NCI-H460 (cell line): ENCODE measurements around the gene UFD1. TPM values are rescaled to one million over a fixed set of nuclear protein-coding genes. Genes with fewer than 3 reads are reported as not detected.

Experiments
- DNase-seq: peaks from one replicate; pipeline ENCODE4 v3.0.0-alpha.2; 2016; ENCODE audit warnings: low read depth; ENCODE audit errors: extremely low read depth
- total RNA-seq: library from RNA; depleted of rRNA; stranded (reverse); fragments of >200 nt; shearing (Covaris generic); gene quantifications from 2 replicates; pipeline ENCODE4 v1.2.3, GENCODE V29; 2014

UFD1 gene
- total RNA-seq, 1 experiment from 2014 or later = 49.7 TPM

- DNase-seq = no peak
Observed at GRCh38 chr22:19516378-19517170, 37.6 kb upstream of the UFD1 start.

DNA sequence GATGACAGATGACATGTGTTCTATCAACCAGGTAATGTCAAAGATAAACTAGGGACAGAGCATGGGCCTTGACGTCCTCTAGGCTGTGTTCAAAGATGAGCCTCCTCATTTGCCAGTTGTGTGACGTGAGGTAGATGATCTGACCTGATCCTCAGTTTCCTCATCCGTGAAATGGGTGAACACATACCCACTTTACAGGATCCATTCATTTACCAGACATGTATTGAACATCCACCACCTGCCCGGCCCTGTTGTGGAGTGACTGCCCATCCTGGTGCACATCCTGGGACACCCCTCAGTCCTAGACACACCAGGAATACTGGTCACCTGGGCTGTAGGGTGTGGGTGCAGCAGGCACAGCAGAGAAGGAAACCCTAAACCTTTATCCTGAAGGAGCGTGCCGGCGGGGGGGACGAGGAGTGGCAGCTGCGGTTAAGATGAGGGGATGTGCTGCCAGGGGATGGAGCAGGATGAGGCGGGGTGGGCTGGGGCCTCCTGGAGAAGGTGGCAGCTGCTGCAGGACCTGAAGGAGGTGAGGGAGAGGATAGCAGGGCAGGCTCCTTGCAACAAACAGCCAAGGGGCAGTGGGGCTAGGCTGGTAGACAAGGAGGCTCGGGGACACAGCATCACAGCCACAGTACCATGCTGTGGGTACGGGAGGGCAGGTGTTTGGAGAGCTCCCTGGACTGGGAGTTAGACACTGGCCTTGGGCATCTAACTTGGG is 36.8 kb upstream of the UFD1 start:
- DNase-seq = no peak

GRCh38 chr22:19514831-19515565 is 36.0 kb upstream of the UFD1 start:
- DNase-seq = no peak

DNA sequence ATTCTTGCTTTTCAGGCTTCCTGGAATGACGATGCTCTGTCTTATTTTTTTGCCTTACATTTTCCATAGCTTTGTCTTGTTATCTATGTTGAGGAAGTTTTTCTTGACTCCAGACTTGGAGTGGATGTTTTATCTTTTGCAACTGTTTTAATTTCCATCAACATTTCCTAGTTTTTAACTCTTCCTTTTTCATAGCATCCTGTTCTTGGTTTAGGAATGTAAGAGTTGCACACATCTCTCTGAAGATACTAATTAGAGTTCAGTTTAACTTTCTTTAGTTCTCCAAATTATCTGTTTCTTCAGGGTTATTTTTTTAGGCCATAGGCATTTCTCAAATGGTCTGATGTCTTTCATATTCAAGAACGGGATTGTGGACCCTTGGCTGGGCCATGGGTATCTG is 34.8 kb upstream of the UFD1 start:
- DNase-seq = no peak

DNA sequence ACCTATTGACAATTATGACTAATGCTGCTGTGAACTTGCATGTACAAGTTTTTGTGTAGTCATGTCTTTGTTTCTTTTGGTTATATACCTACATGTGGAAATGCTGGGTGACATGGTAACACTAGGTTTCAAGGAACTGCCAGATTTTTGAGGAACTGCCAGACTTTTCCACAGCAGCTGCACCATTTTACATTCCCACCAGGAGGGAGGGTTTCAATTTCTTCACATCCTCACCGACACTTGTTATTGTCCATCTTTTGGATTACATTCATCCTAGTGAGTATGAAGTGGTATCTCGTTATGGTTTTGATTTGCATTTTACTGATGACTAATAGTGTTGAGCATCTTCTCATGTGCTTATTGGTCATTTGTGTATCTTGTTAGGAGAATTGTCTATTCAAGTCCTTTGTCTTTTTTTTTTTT is 31.9 kb upstream of the UFD1 start:
- DNase-seq = no peak

DNA sequence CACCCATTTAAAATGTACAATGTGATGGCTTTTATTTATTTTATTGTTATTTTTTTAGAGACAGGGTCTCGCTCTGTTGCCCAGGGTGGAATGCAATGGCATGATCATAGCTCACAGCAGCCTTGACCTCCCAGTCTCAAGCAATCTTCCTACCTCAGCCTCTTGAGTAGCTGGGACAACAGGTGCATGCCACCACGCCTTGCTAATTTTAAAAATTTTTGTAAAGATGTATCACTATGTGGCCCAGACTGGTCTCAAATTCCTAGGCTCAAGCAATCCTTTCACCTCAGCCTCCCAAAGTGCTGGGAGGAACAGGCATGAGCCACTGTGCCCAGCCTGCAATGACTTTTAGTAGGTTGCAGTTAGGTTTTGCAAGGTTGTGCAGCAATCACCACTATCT is 30.9 kb upstream of the UFD1 start:
- DNase-seq = no peak

DNA sequence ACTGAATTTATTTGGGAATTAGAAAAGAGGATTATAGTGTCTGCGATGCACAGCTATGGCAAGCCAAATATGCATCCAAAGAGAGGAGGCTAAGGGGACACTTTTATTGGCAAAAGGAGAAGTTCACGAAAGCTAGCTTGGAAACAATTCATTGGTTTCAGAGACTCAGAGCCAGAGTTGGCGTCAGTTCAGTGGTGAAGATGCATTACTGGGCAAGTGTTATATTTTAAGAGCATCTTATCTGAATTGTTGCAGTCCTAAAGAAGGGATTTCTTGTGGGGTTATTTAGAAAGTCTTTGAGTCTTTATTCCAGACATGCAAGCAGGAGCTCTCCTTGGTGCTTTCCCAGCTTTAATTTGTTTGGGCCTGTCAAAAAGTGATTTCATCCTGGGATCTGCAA is 30.2 kb upstream of the UFD1 start:
- no peak for DNase-seq

- DNase-seq = no peak
Observed at GRCh38 chr22:19508024-19508776, 29.2 kb upstream of the UFD1 start.

DNA sequence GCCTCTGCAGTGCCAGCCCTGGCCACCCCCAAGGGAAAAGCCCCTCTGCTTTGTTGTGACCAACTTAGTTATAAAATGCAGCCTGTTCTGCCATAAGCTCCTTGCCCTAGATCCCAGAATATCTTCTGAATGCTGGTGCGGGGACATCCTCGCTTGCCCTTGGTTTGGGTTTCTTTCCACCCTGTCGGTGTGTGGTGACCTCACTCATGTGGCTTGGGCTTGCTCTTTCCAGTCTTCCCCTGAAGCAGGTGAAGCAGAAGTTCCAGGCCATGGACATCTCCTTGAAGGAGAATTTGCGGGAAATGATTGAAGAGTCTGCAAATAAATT is 28.5 kb upstream of the UFD1 start:
- no peak for DNase-seq

DNA sequence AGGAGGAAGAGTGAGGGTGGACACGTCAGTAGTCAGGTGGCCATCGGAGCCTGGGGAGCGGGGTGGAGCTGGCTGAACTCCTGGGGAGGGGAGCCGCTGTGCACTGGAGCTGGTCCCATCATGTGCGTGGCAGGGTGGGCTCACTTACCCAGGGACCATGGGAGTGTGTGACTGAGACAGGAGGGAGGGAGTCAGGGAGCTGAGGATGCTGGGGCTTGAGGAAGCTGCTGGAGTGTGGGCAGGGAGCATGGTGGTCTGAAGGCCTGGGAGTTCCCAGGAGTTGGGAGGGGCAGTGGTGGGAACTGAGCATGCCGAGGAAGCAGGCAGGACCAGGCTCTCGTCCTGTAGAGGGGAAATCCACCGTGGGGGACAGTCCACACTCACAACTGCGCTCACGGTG is 27.2 kb upstream of the UFD1 start:
- DNase-seq = no peak

- no peak for DNase-seq
Observed at GRCh38 chr22:19505735-19506126, 26.7 kb upstream of the UFD1 start.

DNA sequence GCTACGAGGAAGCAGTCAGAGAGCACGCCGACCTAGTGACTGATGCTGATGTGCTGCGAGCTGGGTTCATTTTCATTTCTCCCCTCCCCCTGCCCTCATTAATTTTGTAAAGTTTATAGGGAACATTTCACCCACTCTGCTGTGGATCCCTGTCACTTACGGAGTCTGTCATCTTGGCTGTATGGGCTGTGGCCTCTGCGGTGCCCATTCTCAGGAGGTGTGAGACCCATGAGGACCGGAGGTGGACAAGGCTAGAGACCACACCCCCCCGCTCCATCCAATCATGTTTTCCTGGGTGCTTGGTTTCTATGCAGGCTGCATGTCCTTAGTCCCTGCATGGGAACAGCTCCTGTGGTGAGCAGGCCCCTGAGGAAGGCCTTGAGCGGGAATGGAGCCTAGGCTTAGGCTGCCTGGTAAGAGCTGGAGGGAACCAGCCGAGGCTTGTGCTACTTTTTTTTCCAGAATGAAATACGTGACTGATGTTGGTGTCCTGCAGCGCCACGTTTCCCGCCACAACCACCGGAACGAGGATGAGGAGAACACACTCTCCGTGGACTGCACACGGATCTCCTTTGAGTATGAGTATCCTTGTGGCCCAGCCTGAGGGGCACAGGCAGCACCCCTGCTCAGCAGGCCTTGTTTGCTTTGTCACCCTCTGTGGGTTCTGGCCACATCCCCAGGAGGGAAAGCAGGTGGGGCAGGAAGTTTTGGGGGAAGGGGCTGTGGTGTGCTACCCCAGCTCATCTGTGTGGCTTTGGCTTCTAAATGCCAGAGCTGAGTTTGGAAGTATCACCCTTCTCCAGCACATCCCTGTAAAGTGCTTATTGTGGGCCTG is 26.1 kb upstream of the UFD1 start:
- DNase-seq = no peak

GRCh38 chr22:19503869-19504268 is 24.9 kb upstream of the UFD1 start:
- no peak for DNase-seq

DNA sequence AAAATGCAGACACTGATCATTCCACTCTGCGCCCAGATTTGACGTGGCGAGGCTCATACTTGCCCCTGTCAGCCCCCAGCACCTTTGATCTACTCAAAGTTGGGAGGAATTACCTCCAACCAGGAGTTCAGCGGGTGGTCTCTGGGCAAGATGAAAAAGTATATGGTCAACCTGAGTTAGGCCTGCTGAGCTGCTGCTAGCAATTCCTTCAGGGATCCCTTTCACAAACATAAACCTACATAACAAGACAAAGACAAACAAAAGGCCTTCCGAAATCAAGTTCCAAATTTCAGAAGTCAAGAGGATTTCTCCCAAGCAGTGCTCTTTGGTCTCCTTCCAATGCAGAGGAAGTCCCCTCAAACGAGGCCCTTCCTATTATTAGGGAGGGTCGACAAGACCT is 24.4 kb upstream of the UFD1 start:
- DNase-seq = no peak

- DNase-seq = no peak
Observed at GRCh38 chr22:19501897-19502447, 23.0 kb upstream of the UFD1 start.

GRCh38 chr22:19499880-19500242 is 20.9 kb upstream of the UFD1 start:
- no peak for DNase-seq

- DNase-seq = no peak
Observed at GRCh38 chr22:19499236-19499879, 20.4 kb upstream of the UFD1 start.

- no peak for DNase-seq
Observed at GRCh38 chr22:19498866-19499190, 19.8 kb upstream of the UFD1 start.

DNA sequence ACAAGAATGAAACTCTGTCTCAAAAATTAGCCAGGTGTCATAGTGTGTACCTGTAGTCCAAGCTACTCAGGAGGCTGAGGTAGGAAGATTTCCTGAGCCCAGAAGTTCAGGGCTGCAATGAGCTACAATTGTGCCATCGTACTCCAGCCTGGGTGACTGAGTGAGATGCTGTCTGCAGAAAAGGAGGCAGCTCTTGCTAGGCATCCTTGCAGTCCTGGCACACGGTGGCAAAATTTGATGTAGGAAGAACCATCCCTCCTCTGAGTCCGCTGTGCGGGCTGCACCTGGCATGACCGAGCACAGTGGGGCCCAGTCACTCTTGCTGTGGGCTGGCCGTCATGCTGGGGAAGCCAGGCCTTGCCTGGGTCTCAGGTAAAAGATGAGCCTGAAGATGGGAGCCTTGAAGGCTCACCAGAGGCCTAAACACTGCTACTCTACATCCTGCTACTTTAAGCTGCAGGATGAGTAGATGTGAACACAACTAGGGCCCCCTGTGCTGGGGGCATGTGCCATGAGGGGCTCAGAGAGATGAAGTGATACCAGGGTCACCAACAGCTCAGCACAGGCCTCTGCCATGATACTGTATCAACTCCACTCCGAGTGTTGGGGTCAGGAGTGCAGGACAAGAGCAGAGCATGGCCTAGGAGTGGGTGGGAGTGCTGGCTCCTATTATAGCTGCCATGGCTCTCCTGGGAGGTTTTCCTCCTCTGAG is 19.3 kb upstream of the UFD1 start:
- DNase-seq = no peak
